Measurements from ENCODE around the gene AHNAK2.
"Not testable (repeated sequence)": the region's sequence is repeated elsewhere in the genome, so short reads cannot be mapped to it uniquely, and the experiment has no call there.

DNA sequence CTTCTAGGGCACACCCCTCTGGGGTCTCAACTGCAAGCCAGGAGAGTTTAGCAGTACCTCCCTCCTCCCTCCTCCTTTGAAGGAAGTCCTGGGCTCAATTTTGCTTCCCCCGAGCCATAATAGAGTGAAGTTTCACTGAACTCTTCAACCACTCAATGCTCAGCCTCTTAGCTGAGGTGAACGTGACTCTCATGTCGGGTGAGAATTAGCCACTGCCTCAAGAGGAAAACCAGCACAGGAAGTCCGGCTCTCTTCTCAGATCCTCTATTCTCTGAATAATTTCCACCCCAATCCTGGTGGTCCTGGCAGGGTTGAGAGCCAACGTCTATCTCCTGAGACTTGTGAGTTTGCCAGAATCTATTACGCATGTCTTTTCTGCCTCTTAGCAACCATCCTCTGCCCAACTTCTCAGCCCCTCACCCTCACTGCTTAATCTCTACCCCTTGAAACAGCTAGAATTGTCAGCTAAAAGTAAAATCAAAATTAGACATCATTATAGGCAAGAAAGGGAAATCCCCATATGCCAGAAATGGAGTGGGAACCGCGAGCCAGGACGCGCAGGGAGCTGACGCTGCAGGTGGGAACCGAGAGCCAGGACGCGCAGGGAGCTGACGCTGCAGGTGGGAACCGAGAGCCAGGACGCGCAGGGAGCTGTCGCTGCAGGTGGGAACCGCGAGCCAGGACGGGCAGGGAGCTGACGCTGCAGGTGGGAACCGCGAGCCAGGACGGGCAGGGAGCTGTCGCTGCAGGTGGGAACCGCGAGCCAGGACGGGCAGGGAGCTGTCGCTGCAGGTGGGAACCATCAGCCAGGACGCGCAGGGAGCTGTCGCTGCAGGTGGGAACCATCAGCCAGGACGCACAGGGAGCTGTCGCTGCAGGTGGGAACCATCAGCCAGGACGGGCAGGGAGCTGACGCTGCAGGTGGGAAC is 73.3 kb downstream of the AHNAK2 start:
- TF ChIP-seq EZH2phosphoT487 (IDR thresholded peaks at IDR 0.05; ENCODE audit: borderline replicate concordance); TCF7L2 (IDR thresholded peaks at IDR 0.05; ENCODE audit: borderline replicate concordance, extremely low read depth, insufficient read depth, insufficient read length); RAD21 (IDR thresholded peaks at IDR 0.05; ENCODE audit: low read depth); POLR2AphosphoS5 (IDR thresholded peaks at IDR 0.05; ENCODE audit: low read depth, low read length); POLR2A (IDR thresholded peaks at IDR 0.05; ENCODE audit: borderline replicate concordance, extremely low read depth, insufficient read depth, insufficient read length); EZH2 (IDR thresholded peaks at IDR 0.05); SP1 (IDR thresholded peaks at IDR 0.05; ENCODE audit: low read depth); CEBPB (IDR thresholded peaks at IDR 0.05; ENCODE audit: low read depth); MAX (IDR thresholded peaks at IDR 0.05): not testable (repeated sequence)
- TF ChIP-seq, protein P1, sequence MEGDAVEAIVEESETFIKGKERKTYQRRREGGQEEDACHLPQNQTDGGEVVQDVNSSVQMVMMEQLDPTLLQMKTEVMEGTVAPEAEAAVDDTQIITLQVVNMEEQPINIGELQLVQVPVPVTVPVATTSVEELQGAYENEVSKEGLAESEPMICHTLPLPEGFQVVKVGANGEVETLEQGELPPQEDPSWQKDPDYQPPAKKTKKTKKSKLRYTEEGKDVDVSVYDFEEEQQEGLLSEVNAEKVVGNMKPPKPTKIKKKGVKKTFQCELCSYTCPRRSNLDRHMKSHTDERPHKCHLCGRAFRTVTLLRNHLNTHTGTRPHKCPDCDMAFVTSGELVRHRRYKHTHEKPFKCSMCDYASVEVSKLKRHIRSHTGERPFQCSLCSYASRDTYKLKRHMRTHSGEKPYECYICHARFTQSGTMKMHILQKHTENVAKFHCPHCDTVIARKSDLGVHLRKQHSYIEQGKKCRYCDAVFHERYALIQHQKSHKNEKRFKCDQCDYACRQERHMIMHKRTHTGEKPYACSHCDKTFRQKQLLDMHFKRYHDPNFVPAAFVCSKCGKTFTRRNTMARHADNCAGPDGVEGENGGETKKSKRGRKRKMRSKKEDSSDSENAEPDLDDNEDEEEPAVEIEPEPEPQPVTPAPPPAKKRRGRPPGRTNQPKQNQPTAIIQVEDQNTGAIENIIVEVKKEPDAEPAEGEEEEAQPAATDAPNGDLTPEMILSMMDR (IDR thresholded peaks at IDR 0.05 in 2 of 3, conservative IDR thresholded peaks at IDR 0.05 in 1 of 3; ENCODE audit: borderline replicate concordance in 1 of 3, insufficient read depth in 1 of 3, low read depth in 2 of 3, low read length in 2 of 3), result not testable (repeated sequence)
- TF ChIP-seq, protein P2, sequence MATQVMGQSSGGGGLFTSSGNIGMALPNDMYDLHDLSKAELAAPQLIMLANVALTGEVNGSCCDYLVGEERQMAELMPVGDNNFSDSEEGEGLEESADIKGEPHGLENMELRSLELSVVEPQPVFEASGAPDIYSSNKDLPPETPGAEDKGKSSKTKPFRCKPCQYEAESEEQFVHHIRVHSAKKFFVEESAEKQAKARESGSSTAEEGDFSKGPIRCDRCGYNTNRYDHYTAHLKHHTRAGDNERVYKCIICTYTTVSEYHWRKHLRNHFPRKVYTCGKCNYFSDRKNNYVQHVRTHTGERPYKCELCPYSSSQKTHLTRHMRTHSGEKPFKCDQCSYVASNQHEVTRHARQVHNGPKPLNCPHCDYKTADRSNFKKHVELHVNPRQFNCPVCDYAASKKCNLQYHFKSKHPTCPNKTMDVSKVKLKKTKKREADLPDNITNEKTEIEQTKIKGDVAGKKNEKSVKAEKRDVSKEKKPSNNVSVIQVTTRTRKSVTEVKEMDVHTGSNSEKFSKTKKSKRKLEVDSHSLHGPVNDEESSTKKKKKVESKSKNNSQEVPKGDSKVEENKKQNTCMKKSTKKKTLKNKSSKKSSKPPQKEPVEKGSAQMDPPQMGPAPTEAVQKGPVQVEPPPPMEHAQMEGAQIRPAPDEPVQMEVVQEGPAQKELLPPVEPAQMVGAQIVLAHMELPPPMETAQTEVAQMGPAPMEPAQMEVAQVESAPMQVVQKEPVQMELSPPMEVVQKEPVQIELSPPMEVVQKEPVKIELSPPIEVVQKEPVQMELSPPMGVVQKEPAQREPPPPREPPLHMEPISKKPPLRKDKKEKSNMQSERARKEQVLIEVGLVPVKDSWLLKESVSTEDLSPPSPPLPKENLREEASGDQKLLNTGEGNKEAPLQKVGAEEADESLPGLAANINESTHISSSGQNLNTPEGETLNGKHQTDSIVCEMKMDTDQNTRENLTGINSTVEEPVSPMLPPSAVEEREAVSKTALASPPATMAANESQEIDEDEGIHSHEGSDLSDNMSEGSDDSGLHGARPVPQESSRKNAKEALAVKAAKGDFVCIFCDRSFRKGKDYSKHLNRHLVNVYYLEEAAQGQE (IDR thresholded peaks at IDR 0.05; ENCODE audit: low read depth), result not testable (repeated sequence)
- TF ChIP-seq, protein P3, sequence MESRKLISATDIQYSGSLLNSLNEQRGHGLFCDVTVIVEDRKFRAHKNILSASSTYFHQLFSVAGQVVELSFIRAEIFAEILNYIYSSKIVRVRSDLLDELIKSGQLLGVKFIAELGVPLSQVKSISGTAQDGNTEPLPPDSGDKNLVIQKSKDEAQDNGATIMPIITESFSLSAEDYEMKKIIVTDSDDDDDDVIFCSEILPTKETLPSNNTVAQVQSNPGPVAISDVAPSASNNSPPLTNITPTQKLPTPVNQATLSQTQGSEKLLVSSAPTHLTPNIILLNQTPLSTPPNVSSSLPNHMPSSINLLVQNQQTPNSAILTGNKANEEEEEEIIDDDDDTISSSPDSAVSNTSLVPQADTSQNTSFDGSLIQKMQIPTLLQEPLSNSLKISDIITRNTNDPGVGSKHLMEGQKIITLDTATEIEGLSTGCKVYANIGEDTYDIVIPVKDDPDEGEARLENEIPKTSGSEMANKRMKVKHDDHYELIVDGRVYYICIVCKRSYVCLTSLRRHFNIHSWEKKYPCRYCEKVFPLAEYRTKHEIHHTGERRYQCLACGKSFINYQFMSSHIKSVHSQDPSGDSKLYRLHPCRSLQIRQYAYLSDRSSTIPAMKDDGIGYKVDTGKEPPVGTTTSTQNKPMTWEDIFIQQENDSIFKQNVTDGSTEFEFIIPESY (IDR thresholded peaks at IDR 0.05; ENCODE audit: extremely low read depth, insufficient replicate concordance, low read length), result not testable (repeated sequence)
- TF ChIP-seq, protein P4, sequence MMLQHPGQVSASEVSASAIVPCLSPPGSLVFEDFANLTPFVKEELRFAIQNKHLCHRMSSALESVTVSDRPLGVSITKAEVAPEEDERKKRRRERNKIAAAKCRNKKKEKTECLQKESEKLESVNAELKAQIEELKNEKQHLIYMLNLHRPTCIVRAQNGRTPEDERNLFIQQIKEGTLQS (IDR thresholded peaks at IDR 0.05), result not testable (repeated sequence)

All from HCT116 (cell line).